ENCODE measurements around the gene TMEM233. TPM values are rescaled to one million over a fixed set of nuclear protein-coding genes. Genes with fewer than 3 reads are reported as not detected.

The TMEM233 gene
- total and polyA plus RNA-seq, 9 of the 15 experiments (the other 6 are each of a cell fraction or from before 2014, with no cell fraction given): 0.04 to 0.17 (median 0.07) TPM; not detected in 2

DNA sequence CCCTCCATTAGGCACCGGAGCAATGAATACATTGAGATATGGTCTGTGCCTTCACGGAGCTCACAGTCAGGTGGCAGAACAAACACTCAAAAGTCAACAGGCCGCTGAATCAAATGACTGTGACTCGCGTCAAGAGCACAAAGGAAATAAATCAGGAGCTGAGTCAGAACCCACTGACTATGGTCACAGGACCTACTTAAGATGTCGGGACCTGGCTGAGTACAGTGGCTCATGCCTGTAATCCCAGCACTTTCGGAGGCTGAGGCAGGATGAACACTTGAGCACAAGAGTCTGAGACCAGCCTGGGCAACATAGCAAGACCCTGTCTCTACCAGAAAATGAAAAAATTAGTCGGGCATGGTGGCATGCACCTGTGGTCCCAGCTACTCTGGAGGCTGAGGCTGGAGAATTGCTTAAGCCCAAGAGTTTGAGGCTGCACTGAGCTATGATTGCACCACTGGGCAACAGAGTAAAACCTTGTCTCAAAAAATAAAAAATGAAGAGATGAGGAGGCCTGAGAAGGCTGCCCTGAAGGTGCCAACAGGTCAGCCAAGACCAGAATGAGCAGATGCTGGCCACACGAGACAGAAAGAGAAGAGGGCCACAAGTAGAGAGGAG, 19.9 kb downstream of the TMEM233 start (continued):
- TF ChIP-seq ATF3 (IDR thresholded peaks at IDR 0.05) (peak; percentile 27; the same call in 1 of the 2 replicates), ATF3 (CRISPR knock-in tag; conservative IDR thresholded peaks at IDR 0.05) (no peak), RBM39 (optimal IDR thresholded peaks at IDR 0.05; ENCODE audit: low read depth, low read length) (no peak), ZNF324 (CRISPR knock-in tag; IDR thresholded peaks at IDR 0.05) (no peak), HSF4 (CRISPR knock-in tag; IDR thresholded peaks at IDR 0.05; ENCODE audit: borderline replicate concordance) (no peak), PRPF4 (IDR thresholded peaks at IDR 0.05; ENCODE audit: insufficient read depth, low read depth, low read length, poor library complexity, severe bottlenecking) (no peak), DDX20 (tag; IDR thresholded peaks at IDR 0.05; ENCODE audit: low read depth) (no peak), ZNF583 (CRISPR knock-in tag; IDR thresholded peaks at IDR 0.05) (no peak), RAD51 (IDR thresholded peaks at IDR 0.05; ENCODE audit: borderline replicate concordance, low read depth) (no peak), JUND (IDR thresholded peaks at IDR 0.05; ENCODE audit: borderline replicate concordance, low read depth, low read length) (peak; percentile 23; the same call in 1 of the 2 replicates), JUND (tag; IDR thresholded peaks at IDR 0.05; ENCODE audit: borderline replicate concordance, low read depth, low read length) (no peak), ZFP1 (CRISPR knock-in tag; IDR thresholded peaks at IDR 0.05) (no peak), MNT (conservative IDR thresholded peaks at IDR 0.05) (no peak), ETV1 (tag; conservative IDR thresholded peaks at IDR 0.05; ENCODE audit: low read depth) (no peak), BACH1 (tag; IDR thresholded peaks at IDR 0.05) (no peak), LARP7 (IDR thresholded peaks at IDR 0.05) (no peak), ZNF232 (CRISPR knock-in tag; IDR thresholded peaks at IDR 0.05) (no peak), ZNF12 (CRISPR knock-in tag; IDR thresholded peaks at IDR 0.05) (no peak), ZNF316 (IDR thresholded peaks at IDR 0.05) (no peak), ATF2 (CRISPR knock-in tag; IDR thresholded peaks at IDR 0.05) (no peak), MAX (CRISPR knock-in tag; IDR thresholded peaks at IDR 0.05) (no peak), TBP (optimal IDR thresholded peaks at IDR 0.05; ENCODE audit: low read depth, low read length) (no peak), FOSL1 (tag; conservative IDR thresholded peaks at IDR 0.05) (peak; percentile 81), HIVEP1 (CRISPR knock-in tag; IDR thresholded peaks at IDR 0.05) (no peak)
- TF ChIP-seq, protein P1, sequence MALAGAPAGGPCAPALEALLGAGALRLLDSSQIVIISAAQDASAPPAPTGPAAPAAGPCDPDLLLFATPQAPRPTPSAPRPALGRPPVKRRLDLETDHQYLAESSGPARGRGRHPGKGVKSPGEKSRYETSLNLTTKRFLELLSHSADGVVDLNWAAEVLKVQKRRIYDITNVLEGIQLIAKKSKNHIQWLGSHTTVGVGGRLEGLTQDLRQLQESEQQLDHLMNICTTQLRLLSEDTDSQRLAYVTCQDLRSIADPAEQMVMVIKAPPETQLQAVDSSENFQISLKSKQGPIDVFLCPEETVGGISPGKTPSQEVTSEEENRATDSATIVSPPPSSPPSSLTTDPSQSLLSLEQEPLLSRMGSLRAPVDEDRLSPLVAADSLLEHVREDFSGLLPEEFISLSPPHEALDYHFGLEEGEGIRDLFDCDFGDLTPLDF (CRISPR knock-in tag; IDR thresholded peaks at IDR 0.05): no peak

All from K562 (cell line).